ENCODE measurements around the gene ANO1.

- TF ChIP-seq POLR2A (IDR thresholded peaks at IDR 0.05) (no peak), CTCF (IDR thresholded peaks at IDR 0.05) (no peak)
Measured at GRCh38 chr11:70109903-70110302, 31.8 kb downstream of the ANO1 start.

Data from uterus (tissue), 2 donors.